ENCODE results near the gene BCL11B. TPM values are rescaled to one million over a fixed set of nuclear protein-coding genes. Genes with fewer than 3 reads are reported as not detected.

The BCL11B gene
- total and polyA plus RNA-seq, 2 of the 8 experiments (the other 6 are each of a cell fraction or from before 2014, with no cell fraction given): 0.63 to 5.9 TPM

- FAIRE-seq: no peak
- TF ChIP-seq KDM4A (IDR thresholded peaks at IDR 0.05; ENCODE audit: low read depth, low read length, severe bottlenecking) (peak; percentile 82), BRCA1 (IDR thresholded peaks at IDR 0.05; ENCODE audit: low read depth, low read length) (no peak), CHD1 (IDR thresholded peaks at IDR 0.05; ENCODE audit: low read depth, low read length) (no peak), PHF8 (conservative IDR thresholded peaks at IDR 0.05; ENCODE audit: low read depth, low read length) (0 out of 2 replicates have a peak, but pooled peaks have one; percentile 23), JUN (IDR thresholded peaks at IDR 0.05; ENCODE audit: low read depth, low read length) (no peak), SUZ12 (IDR thresholded peaks at IDR 0.05; ENCODE audit: low read length) (no peak; the same call in 1 of the 2 replicates), SP1 (IDR thresholded peaks at IDR 0.05; ENCODE audit: low read depth, low read length) (0 out of 2 replicates have a peak, but pooled peaks have one; percentile 45), KDM5A (IDR thresholded peaks at IDR 0.05; ENCODE audit: low read length) (no peak), GTF2F1 (IDR thresholded peaks at IDR 0.05; ENCODE audit: borderline replicate concordance, low read depth, low read length) (no peak), SIRT6 (IDR thresholded peaks at IDR 0.05; ENCODE audit: low read length) (no peak), TBP (IDR thresholded peaks at IDR 0.05; ENCODE audit: low read depth, low read length) (peak; percentile 6; the same call in 1 of the 2 replicates), HDAC6 (IDR thresholded peaks at IDR 0.05; ENCODE audit: low read depth, low read length) (no peak)
These were observed 1.4 kb downstream of the BCL11B start for GRCh38 chr14:99270458-99271220.

More at GRCh38 chr14:99270458-99271220, 1.4 kb downstream of the BCL11B start:
- H3K23ac ChIP-seq (ENCODE audit: insufficient read length): no peak overlapping the region
- no peak overlapping the region for H2BK5ac ChIP-seq (ENCODE audit: low read depth, low read length)
- H2BK120ac ChIP-seq (replicated peaks; ENCODE audit: low read depth, low read length): no peak overlapping the region
- H3K79me1 ChIP-seq (ENCODE audit: low read depth, low read length): 0 out of 2 replicates have a peak, but pooled peaks cover 3% of the 10 kb centered on the region
- peak overlapping the region; percentile 87 to 89 for H3K4me2 ChIP-seq (ENCODE audit: insufficient read depth in 1 of 2, low read depth in 2 of 2, low read length in 2 of 2)
- H3K23me2 ChIP-seq (ENCODE audit: low read depth, low read length): peaks cover 24% of the 10 kb centered on the region
- H3K4ac ChIP-seq (replicated peaks; ENCODE audit: insufficient read length, low read depth, low read length): no peak overlapping the region
- no peaks in the 10 kb centered on the region for H3K9me3 ChIP-seq (ENCODE audit: insufficient read depth in 2 of 2, low read depth in 1 of 2, low read length in 1 of 2)
- no peak overlapping the region for H4K91ac ChIP-seq (replicated peaks; ENCODE audit: insufficient read length, low read length)
- H2BK12ac ChIP-seq (ENCODE audit: low read depth, low read length): no peak overlapping the region; the same call in 1 of the 2 replicates
- H2BK20ac ChIP-seq (ENCODE audit: low read length): no peak overlapping the region
- H3K9ac ChIP-seq (replicated peaks in 1 of 4; ENCODE audit: extremely low read depth in 1 of 4, low read depth in 3 of 4, low read length in 3 of 4): peak overlapping the region in 3 of 4 experiments; percentile 45 to 79 (median 53); a peak in 3 of 7 replicates
- H3K4me1 ChIP-seq (replicated peaks in 1 of 4; ENCODE audit: control insufficient read depth in 3 of 4, insufficient read depth in 4 of 4, low read length in 3 of 4): peaks cover 13 to 22% (median 15%) of the 10 kb centered on the region in 4 experiments
- no peak overlapping the region for H2AFZ ChIP-seq (ENCODE audit: low read length)
- H3K79me2 ChIP-seq (ENCODE audit: control insufficient read depth in 1 of 2, insufficient read depth in 2 of 2, low read length in 2 of 2): peaks cover 0 to 34% of the 10 kb centered on the region in 2 experiments; a peak in 3 of 4 replicates
- peak in 1 of 2 experiments; percentile 85 for DNase-seq (ENCODE audit: low read depth in 1 of 2, low spot score in 2 of 2)
- H3K27me3 ChIP-seq (replicated peaks in 1 of 4; ENCODE audit: control insufficient read depth in 3 of 4, extremely low read depth in 1 of 4, insufficient read depth in 3 of 4, low read length in 3 of 4): peaks cover 0 to 15% (median 5%) of the 10 kb centered on the region in 4 experiments; a peak in 4 of 7 replicates
- H4K20me1 ChIP-seq (replicated peaks in 1 of 2; ENCODE audit: control insufficient read depth in 1 of 2, insufficient read depth in 2 of 2, low read length in 2 of 2): peaks cover 0 to 2% of the 10 kb centered on the region in 2 experiments
- H3K56ac ChIP-seq (replicated peaks; ENCODE audit: insufficient read length, low read depth, low read length): no peak overlapping the region
- no peak overlapping the region for H3K27ac ChIP-seq (ENCODE audit: low read depth, low read length)
- H4K5ac ChIP-seq (ENCODE audit: insufficient read length, low read depth, low read length): peak overlapping the region; percentile 69
- no peak overlapping the region for H2BK15ac ChIP-seq (ENCODE audit: low read length)
- no peak overlapping the region for H3K14ac ChIP-seq (ENCODE audit: insufficient read length)
- H3K4me3 ChIP-seq (ENCODE audit: extremely low read depth in 1 of 4, insufficient read depth in 2 of 4, low read depth in 3 of 4, low read length in 4 of 4): peak overlapping the region; percentile 55 to 81 (median 70)
- peak overlapping the region; percentile 60; the same call in 1 of the 2 replicates for H3K18ac ChIP-seq (ENCODE audit: extremely low read depth, low read length)
- H3K36me3 ChIP-seq (ENCODE audit: control insufficient read depth in 2 of 4, insufficient read depth in 4 of 4, low read length in 3 of 4): no peaks in the 10 kb centered on the region
- peak overlapping the region; percentile 46; the same call in 1 of the 2 replicates for H4K8ac ChIP-seq (ENCODE audit: extremely low read depth, insufficient read depth, low read length)
- WGBS, 2 experiments (ENCODE audit: extremely low coverage in 1 of 2, insufficient coverage in 1 of 2, insufficient read length in 1 of 2, insufficient replicate concordance in 2 of 2, low coverage in 1 of 2, low lambda C conversion rate in 2 of 2, missing lambda C conversion rate in 1 of 2): 0% methylated on average over 29 of the region's 80 CpGs; no CpG with 5 or more reads in 1 of the 2 experiments
- POLR2A ChIA-PET (ENCODE audit: partially characterized antibody): interaction anchor here (0.7 to 1.0 kb wide), 4 partner anchors 8 to 75 kb away, joined by 3 to 4 read pairs (median 4); no protein-coding TSS in a partner anchor
- CTCF ChIA-PET (ENCODE audit: partially characterized antibody): interaction anchor here (1.3 to 1.9 kb wide), 2 partner anchors 65 to 148 kb away, joined by 4 read pairs; no protein-coding TSS in a partner anchor
- no peak overlapping the region for H2AK5ac ChIP-seq (ENCODE audit: low read depth, low read length)

Measured in H1 (cell line).